Mesendoderm (in vitro differentiated cells): Measurements from ENCODE around the gene TPTE.
"Not testable (repeated sequence)": the region's sequence is repeated elsewhere in the genome, so short reads cannot be mapped to it uniquely, and the experiment has no call there.

Source experiments
- DNase-seq: peaks from one replicate; pipeline ENCODE4 v3.0.0; 2013
- H2AK5ac ChIP-seq: 2 replicates; pipeline ENCODE4 v1.6.1; 2013; ENCODE audit warnings: low read length, inconsistent platforms
- H2BK120ac ChIP-seq: 2 replicates; pipeline ENCODE4 v1.6.1; 2013; ENCODE audit warnings: low read depth, mild to moderate bottlenecking, low read length, moderate library complexity, mixed read lengths
- H2BK15ac ChIP-seq: replicated peaks from 2 replicates; pipeline ENCODE4 v1.6.1; 2013; ENCODE audit warnings: low read depth, mild to moderate bottlenecking, moderate library complexity
- H2BK5ac ChIP-seq: 2 replicates; pipeline ENCODE4 v1.6.1; 2013; ENCODE audit warnings: low read length, inconsistent platforms
- H3K18ac ChIP-seq: 2 replicates; pipeline ENCODE4 v1.6.1; 2013; ENCODE audit warnings: mild to moderate bottlenecking, low read length, mixed read lengths
- H3K23ac ChIP-seq: one replicate; pipeline ENCODE4 v1.6.1; 2013; ENCODE audit warnings: low read length
- H3K27ac ChIP-seq: 2 replicates; pipeline ENCODE4 v1.5.1; 2013; ENCODE audit warnings: low read depth, mild to moderate bottlenecking, inconsistent platforms, low read length, moderate library complexity
- H3K27me3 ChIP-seq: 2 replicates; pipeline ENCODE4 v1.6.1; 2013; ENCODE audit warnings: low read length, control low read depth, mild to moderate bottlenecking, inconsistent platforms; ENCODE audit not compliant: insufficient read depth, poor library complexity
- H3K36me3 ChIP-seq: 2 replicates; pipeline ENCODE4 v1.6.1; 2013; ENCODE audit warnings: low read length, inconsistent platforms; ENCODE audit not compliant: control insufficient read depth, insufficient read depth
- H3K4ac ChIP-seq: one replicate; pipeline ENCODE4 v1.6.1; 2013; ENCODE audit warnings: low read depth, mild to moderate bottlenecking, low read length, moderate library complexity
- H3K4me1 ChIP-seq: 2 replicates; pipeline ENCODE4 v1.6.1; 2013; ENCODE audit warnings: low read depth, low read length, inconsistent platforms; ENCODE audit not compliant: control insufficient read depth
- H3K4me2 ChIP-seq: 2 replicates; pipeline ENCODE4 v1.6.1; 2013; ENCODE audit warnings: low read length
- H3K4me3 ChIP-seq: 2 replicates; pipeline ENCODE4 v1.5.1; 2013; ENCODE audit warnings: mild to moderate bottlenecking, low read length
- H3K56ac ChIP-seq: one replicate; pipeline ENCODE4 v1.6.1; 2013; ENCODE audit warnings: low read length
- H3K79me1 ChIP-seq: 2 replicates; pipeline ENCODE4 v1.6.1; 2013; ENCODE audit warnings: low read length, inconsistent platforms
- H3K79me2 ChIP-seq: 2 replicates; pipeline ENCODE4 v1.6.1; 2013; ENCODE audit warnings: mild to moderate bottlenecking, low read length; ENCODE audit not compliant: control insufficient read depth, insufficient read depth
- H3K9ac ChIP-seq: 2 replicates; pipeline ENCODE4 v1.6.1; 2013; ENCODE audit warnings: low read length, inconsistent platforms
- H4K5ac ChIP-seq: one replicate; pipeline ENCODE4 v1.6.1; 2013; ENCODE audit warnings: low read length
- H4K8ac ChIP-seq: one replicate; pipeline ENCODE4 v1.6.1; 2013; ENCODE audit warnings: low read depth, mild to moderate bottlenecking, control low read depth, low read length, moderate library complexity
- WGBS: extraction: QIAGEN DNeasy Blood & Tissue Kit; methylation state at CpG from one replicate; pipeline ENCODE4 v1.1.7; 2013; ENCODE audit warnings: low lambda C conversion rate, missing lambda C conversion rate; ENCODE audit not compliant: insufficient coverage; ENCODE audit errors: extremely low coverage; 5-methylcytosine and 5-hydroxymethylcytosine counted together

TPTE gene

DNA sequence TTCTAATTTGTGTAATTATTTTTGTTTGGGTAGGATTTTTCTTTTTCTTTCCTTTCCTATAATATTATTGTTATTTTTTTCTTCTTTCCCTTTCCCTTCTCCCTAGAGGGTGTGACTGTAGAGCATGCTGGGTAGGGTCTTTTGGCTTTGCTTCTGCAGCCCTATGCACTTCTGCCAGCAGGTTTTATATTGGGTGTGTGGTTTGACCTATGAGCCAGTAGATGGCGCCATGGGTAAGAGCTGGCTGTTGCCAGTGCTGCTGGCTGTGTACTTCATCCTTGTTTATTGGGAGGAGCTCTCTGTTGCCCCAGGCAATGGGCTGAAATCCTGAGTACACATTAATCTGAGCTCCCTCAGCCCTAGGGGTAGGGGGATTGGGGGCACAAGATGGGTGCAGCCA lies 67.7 kb downstream of the TPTE start:
- not testable (repeated sequence) for H3K4me3 ChIP-seq, H3K23ac ChIP-seq, H2AK5ac ChIP-seq, DNase-seq, H3K56ac ChIP-seq, H3K27ac ChIP-seq, H4K8ac ChIP-seq, H3K9ac ChIP-seq, H2BK15ac ChIP-seq, H3K4me2 ChIP-seq, H4K5ac ChIP-seq, H3K4me1 ChIP-seq, H2BK120ac ChIP-seq, H2BK5ac ChIP-seq, H3K36me3 ChIP-seq, H3K18ac ChIP-seq, H3K4ac ChIP-seq, H3K27me3 ChIP-seq, H3K79me2 ChIP-seq, H3K79me1 ChIP-seq
- no CpG with 5 or more reads among the region's 1 CpG for WGBS

DNA sequence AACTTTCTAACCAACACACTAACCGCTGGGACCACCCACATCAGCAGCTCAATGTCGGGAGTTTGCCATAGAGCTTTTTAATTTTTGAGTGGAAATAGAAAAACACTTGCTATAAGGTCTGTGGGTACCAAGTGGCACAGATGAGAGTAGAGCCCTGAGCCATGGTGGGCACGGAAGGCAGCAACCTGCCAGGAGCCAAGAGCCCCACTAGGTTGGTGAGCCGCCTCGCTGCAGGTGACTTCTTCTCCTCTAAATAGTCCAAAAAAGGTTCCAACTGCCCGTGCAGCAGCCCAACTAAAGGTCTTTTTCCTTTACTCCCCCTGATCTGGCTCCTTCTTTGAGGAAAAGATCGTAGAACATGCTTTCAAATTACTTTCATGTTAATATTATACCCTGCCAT lies 85.7 kb downstream of the TPTE start:
- not testable (repeated sequence) for H3K4me1 ChIP-seq, H3K36me3 ChIP-seq, H3K79me1 ChIP-seq, H3K18ac ChIP-seq, H3K9ac ChIP-seq, H3K27ac ChIP-seq, H4K5ac ChIP-seq, H2BK120ac ChIP-seq, H3K4me2 ChIP-seq, H3K27me3 ChIP-seq, H2AK5ac ChIP-seq, H2BK5ac ChIP-seq, H3K79me2 ChIP-seq, H3K4me3 ChIP-seq, H3K4ac ChIP-seq, H3K23ac ChIP-seq, DNase-seq, H4K8ac ChIP-seq, H3K56ac ChIP-seq, H2BK15ac ChIP-seq
- WGBS: no CpG with 5 or more reads among the region's 7 CpGs

DNA sequence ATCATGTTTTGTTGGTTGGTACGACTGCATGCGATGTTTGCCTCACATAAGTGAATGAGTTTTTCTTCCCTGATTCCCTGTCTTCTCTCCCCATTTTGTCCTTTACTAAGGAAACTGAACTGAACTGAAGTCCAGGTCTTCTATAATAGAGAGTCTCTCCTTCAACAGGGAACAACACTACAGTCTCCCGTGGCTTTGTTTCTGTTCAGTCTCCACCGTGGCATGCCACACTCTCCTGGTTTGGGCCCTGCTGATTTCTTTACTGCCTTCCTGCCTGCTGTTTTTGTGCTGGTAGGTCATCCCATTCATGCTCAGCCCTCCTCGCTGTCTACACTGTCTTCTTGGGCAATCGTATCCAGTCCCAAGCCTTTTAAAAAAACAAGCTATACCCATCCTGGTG lies 92.9 kb downstream of the TPTE start:
- H3K4me3 ChIP-seq, H3K23ac ChIP-seq, H3K4me1 ChIP-seq, H4K8ac ChIP-seq, H3K79me1 ChIP-seq, H2BK15ac ChIP-seq, H3K36me3 ChIP-seq, H3K27me3 ChIP-seq, H3K4me2 ChIP-seq, DNase-seq, H3K4ac ChIP-seq, H3K18ac ChIP-seq, H2BK5ac ChIP-seq, H3K79me2 ChIP-seq, H4K5ac ChIP-seq, H3K9ac ChIP-seq, H3K27ac ChIP-seq, H3K56ac ChIP-seq, H2BK120ac ChIP-seq, H2AK5ac ChIP-seq: not testable (repeated sequence)
- no CpG with 5 or more reads among the region's 6 CpGs for WGBS

DNA sequence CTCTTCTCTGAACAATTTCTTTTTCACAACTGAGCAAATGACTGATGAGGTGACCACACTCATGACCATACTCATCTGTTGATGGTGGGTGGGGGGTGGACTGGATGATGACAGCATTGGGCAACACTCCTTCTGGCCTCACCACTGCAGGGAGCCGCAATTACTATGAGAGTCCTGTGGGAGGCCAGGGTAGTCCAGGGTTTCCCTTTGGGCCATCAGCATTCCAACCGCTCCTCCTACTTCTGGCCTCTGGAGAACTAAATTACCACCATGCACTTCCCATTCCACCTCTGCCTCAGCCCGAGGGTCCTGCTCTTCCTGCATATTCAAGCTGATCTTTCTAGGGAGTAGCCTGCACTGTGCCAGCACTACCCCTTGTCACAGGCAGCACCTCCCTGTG lies 94.7 kb downstream of the TPTE start:
- H3K4ac ChIP-seq, H3K4me3 ChIP-seq, H2AK5ac ChIP-seq, H3K27me3 ChIP-seq, H4K8ac ChIP-seq, H3K56ac ChIP-seq, H3K4me2 ChIP-seq, H2BK120ac ChIP-seq, H3K9ac ChIP-seq, H4K5ac ChIP-seq, H3K4me1 ChIP-seq, H3K27ac ChIP-seq, H3K79me1 ChIP-seq, DNase-seq, H2BK5ac ChIP-seq, H3K79me2 ChIP-seq, H3K18ac ChIP-seq, H2BK15ac ChIP-seq, H3K36me3 ChIP-seq, H3K23ac ChIP-seq: not testable (repeated sequence)
- WGBS: no CpG with 5 or more reads among the region's 3 CpGs

DNA sequence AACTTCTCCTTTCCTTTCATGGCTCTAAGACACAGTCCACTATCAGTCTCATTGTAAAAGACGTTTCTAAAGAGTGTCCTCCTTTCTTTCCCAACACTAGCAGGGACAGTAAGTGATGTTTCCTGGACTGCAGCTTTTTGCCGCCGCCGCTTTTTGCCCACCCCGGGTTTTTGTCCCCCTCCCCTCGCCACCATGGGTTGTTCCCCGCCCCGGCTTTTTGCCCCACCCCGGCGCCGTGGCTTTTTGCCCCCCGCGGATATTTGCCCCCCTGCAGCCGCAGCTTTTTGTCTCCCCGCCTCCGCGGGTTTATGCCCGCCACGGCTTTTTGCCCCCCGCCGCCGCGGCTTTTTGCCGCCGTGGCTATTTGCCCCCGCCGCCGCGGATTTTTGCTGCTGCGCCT lies 95.2 kb downstream of the TPTE start:
- Histone ChIP-seq H2AK5ac (no peak overlapping the region), H2BK15ac (no peak overlapping the region), H3K27ac (no peak overlapping the region), H3K79me2 (no peaks in the 10 kb centered on the region), H2BK5ac (no peak overlapping the region), H3K56ac (no peak overlapping the region), H3K18ac (no peak overlapping the region), H2BK120ac (no peak overlapping the region), H3K79me1 (no peaks in the 10 kb centered on the region), H3K23ac (no peak overlapping the region), H3K4me1 (no peaks in the 10 kb centered on the region), H3K9ac (no peak overlapping the region), H3K27me3 (no peaks in the 10 kb centered on the region), H4K8ac (no peak overlapping the region), H3K4me2 (no peak overlapping the region), H3K4me3 (no peak overlapping the region), H4K5ac (no peak overlapping the region), H3K4ac (no peak overlapping the region), H3K36me3 (no peaks in the 10 kb centered on the region)
- WGBS: no CpG with 5 or more reads among the region's 30 CpGs
- no peak for DNase-seq

DNA sequence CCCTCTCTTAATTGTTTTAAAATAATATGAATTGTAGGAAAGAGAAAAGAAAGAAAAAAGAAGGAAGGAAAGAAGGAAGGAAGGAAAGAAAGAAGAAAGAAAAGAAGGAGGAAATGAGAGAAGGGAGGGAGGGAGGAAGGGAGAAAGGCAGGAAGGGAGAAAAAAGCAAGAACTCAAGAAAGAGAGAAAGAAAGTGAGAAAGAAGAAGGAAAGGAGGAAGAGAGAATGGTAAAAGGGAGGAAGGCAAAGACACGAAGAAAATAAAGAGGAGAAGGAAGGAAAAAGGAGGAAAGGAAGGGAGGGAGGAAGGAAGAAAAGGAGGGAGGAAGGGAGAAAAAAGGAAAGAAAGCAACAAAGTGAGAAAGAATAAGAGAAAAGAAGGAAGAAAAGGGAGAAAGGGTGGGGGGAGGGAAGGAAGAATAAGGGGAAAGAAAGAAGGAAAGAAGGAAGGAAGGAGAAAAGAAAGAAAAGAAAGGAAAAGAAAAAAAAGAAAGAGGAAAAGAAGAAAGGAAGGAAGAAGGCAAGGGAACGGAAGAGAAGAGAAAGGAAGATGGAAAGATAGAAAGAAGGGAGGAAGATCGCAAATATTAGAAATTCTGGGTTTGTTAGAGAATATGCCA lies 95.9 kb downstream of the TPTE start:
- not testable (repeated sequence) for H2BK120ac ChIP-seq, H2BK5ac ChIP-seq, DNase-seq, H3K79me2 ChIP-seq, H2BK15ac ChIP-seq, H3K36me3 ChIP-seq, H3K56ac ChIP-seq, H3K27me3 ChIP-seq, H3K18ac ChIP-seq, H3K79me1 ChIP-seq, H2AK5ac ChIP-seq, H3K4me3 ChIP-seq, H4K5ac ChIP-seq, H3K23ac ChIP-seq, H3K4ac ChIP-seq, H3K27ac ChIP-seq, H4K8ac ChIP-seq, H3K9ac ChIP-seq, H3K4me2 ChIP-seq, H3K4me1 ChIP-seq
- WGBS: 100% methylated on average over 3 of the region's 3 CpGs
